Stimulated activated naive CD8-positive, alpha-beta T cell treated with anti-CD3 and anti-CD28 coated beads, Interleukin-15, Interleukin-2, amounts not matched to agents 100 ng/mL and 50 ng/mL, for 24 hours (primary cell): ENCODE results near the gene NAT8.
"Not testable (repeated sequence)": the region's sequence is repeated elsewhere in the genome, so short reads cannot be mapped to it uniquely, and the experiment has no call there.

Experiments used
- H3K27ac Mint-ChIP-seq: one replicate; pipeline ENCODE4 v1.8.0; 2021; ENCODE audit warnings: mild to moderate bottlenecking, mixed read lengths
- H3K27me3 Mint-ChIP-seq: one replicate; pipeline ENCODE4 v1.8.0; 2021; ENCODE audit warnings: mixed read lengths
- H3K36me3 Mint-ChIP-seq: one replicate; pipeline ENCODE4 v1.8.0; 2021; ENCODE audit warnings: low read depth, mixed read lengths
- H3K4me1 Mint-ChIP-seq: one replicate; pipeline ENCODE4 v1.8.0; 2021; ENCODE audit warnings: low read depth, mixed read lengths
- H3K4me3 Mint-ChIP-seq: one replicate; pipeline ENCODE4 v1.8.0; 2021; ENCODE audit warnings: mild to moderate bottlenecking, mixed read lengths
- H3K9me3 Mint-ChIP-seq: one replicate; pipeline ENCODE4 v1.8.0; 2021; ENCODE audit warnings: mixed read lengths

The NAT8 gene

DNA sequence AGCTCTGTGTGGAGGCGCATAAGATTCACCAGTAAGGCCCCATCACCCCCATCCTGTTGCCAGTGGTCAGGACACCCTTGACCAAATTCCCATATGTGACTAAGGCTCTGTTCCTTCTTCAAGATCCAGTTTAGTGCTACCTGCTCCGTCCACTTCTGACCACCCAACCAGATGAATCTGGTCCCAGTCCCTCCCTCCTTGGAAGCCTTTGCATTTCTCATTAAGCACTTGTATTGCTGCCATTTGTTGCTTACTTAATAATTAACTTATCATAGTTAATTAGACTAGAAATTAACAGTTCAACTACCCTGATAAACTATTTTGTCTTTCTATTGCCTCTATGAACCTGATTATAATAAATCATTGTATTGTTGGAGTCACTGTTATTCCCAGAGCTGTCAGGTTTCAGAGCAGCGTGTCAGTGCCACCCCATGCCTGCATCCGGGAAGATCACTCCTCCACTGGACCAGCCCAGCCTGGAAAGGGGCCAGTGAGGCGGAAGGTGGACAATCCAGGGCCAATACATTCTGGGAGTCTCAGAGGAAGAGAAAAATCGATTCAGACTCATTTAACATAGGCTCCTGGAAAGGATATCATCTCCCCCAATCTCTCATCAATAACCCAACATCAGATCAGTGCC, 9.5 kb upstream of the NAT8 start:
- H3K4me1 Mint-ChIP-seq: no peaks in the 10 kb centered on the region
- H3K36me3 Mint-ChIP-seq: no peaks in the 10 kb centered on the region
- H3K27me3 Mint-ChIP-seq: no peaks in the 10 kb centered on the region

DNA sequence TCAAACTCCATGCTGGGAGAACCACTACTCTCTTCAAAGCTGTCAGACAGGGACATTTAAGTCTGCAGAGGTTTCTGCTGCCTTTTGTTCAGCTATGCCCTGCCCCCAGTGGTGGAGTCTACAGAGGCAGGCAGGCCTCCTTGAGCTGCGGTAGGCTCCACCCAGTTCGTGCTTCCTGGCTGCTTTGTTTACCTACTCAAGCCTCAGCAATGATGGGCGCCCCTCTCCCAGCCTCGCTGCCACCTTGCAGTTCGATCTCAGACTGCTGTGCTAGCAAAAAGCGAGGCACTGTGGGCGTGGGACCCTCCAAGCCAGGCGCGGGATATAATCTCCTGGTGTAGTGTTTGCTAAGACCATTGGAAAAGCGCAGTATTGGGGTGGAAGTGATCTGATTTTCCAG, 5.5 kb upstream of the NAT8 start:
- not testable (repeated sequence) for H3K36me3 Mint-ChIP-seq, H3K4me3 Mint-ChIP-seq, H3K9me3 Mint-ChIP-seq, H3K27ac Mint-ChIP-seq, H3K4me1 Mint-ChIP-seq
- peaks cover 15% of the 10 kb centered on the region for H3K27me3 Mint-ChIP-seq

More for the DNA sequence above, 9.5 kb upstream of the NAT8 start:
- H3K27ac Mint-ChIP-seq: no peak overlapping the region
- no peaks in the 10 kb centered on the region for H3K9me3 Mint-ChIP-seq
- no peak overlapping the region for H3K4me3 Mint-ChIP-seq

DNA sequence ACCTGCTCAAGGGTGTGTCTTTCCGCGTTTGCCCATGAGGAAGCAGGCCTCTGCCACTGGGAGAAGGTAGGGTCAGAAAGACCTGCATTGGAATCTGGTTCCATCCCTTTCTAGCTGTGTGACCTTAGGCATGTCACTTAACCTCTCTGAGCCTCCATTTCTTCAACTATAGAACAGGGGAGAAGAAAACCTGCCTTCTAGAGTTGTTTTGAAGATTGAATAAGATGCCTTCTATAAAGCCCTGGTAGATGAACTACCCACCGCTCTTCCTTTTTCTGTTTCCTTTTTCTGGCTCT, 507 bp downstream of the NAT8 start:
- H3K36me3 Mint-ChIP-seq: no peaks in the 10 kb centered on the region
- no peak overlapping the region for H3K4me3 Mint-ChIP-seq
- peaks cover 19% of the 10 kb centered on the region for H3K27me3 Mint-ChIP-seq
- H3K9me3 Mint-ChIP-seq: peaks cover 12% of the 10 kb centered on the region
- H3K27ac Mint-ChIP-seq: no peak overlapping the region
- no peaks in the 10 kb centered on the region for H3K4me1 Mint-ChIP-seq

DNA sequence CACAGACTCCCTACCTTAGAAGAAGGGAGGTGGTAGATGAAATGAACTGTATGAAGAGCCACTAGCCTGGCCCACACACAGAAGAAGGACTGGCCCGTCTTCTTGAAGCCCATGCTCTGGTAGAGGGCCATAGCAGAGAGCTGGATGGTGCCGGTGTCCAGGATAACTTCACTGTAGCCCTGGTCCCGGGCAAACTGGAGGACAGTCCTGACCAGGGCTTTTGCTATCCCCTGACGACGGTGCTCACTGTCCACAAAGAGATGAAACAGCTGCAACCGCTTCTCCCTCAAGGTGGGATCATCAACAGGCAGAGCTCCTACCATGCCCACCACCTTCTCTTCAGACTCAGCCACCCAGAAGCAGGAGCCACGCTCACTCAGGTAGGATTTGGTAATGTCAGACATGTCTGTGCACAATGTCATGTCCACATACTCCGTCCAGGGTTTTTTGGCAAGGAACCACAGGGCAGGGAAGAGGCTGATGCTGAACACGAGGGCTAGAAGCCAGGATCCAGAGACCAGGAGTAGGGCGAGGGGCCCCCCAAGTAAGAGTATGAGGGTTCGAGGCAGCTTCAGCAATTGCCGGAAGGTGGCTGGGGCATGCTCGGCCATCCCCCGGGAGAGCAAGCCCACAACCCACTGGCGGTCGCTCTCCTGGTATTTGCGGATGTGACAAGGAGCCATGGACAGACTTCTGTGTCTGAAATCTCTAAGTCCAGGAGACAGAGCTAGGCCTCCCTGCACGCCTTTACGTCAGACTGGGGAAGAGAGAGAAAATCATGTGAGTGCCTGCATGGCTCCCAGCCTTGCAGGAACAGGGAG, 1.1 kb downstream of the NAT8 start:
- Mint-ChIP-seq H3K4me1 (no peaks in the 10 kb centered on the region), H3K4me3 (no peak overlapping the region), H3K27me3 (peaks cover 18% of the 10 kb centered on the region), H3K9me3 (peaks cover 12% of the 10 kb centered on the region), H3K36me3 (no peaks in the 10 kb centered on the region), H3K27ac (no peak overlapping the region)

DNA sequence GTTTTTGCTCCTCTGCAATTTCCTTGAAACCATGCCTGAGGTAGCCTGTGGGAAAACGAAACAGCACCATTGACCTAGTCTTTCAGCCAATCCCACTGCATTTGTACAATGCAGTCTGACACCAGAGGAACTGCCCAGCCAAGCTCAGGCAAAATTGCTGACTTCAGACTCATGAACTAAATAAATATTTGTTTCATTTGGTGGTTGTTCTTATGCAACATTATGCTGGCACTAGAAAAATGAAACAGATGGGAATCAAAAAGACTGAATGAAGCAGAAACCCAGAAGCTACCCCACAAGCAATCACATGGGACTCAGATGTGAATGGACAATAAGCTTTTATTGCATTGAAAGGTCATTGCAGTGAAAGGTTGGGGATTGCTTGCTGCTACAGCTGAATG, 1.7 kb downstream of the NAT8 start:
- H3K4me3 Mint-ChIP-seq: no peak overlapping the region
- peaks cover 12% of the 10 kb centered on the region for H3K9me3 Mint-ChIP-seq
- no peaks in the 10 kb centered on the region for H3K36me3 Mint-ChIP-seq
- H3K27ac Mint-ChIP-seq: no peak overlapping the region
- peaks cover 14% of the 10 kb centered on the region for H3K27me3 Mint-ChIP-seq
- no peaks in the 10 kb centered on the region for H3K4me1 Mint-ChIP-seq

DNA sequence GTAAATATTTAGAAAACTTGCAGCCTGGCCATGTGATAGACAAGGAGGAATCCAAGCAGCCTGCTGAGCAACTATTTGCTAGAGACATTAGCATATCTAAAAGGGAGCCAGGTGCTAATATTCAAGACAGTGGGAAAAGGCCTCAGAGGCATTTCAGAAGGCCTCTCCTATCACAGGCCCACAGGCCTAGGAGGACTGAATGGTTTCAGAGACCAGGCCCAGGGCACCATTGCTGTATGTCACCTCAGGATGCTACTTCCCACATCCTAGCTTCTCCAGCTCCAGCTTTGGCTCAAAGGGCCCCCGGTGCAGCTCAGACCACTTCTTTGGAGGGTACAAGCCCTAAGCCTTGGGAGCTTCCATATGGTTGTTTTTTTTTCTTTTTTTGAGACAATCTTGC, 3.8 kb downstream of the NAT8 start:
- peaks cover 12% of the 10 kb centered on the region for H3K9me3 Mint-ChIP-seq
- no peak overlapping the region for H3K27ac Mint-ChIP-seq
- H3K4me1 Mint-ChIP-seq: no peaks in the 10 kb centered on the region

DNA sequence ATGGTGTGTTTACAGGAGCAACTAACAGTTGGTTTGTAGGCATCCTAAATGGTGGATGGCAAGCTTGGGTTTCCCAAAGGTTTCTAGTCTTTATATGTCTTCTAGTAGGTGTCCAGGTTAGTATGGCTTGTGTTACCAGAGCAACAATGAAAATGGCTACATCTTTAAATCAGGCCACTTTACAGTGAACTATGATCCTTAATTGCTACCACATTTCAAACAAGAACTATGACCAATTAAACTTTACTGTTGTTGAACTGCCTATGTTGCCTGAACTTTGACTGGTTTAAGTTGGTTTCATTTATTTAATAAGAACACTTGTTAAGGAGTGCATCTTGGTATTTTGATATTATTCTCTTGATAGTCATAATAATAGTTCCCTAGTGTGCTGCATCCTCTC, 5.2 kb downstream of the NAT8 start:
- peaks cover 12% of the 10 kb centered on the region for H3K9me3 Mint-ChIP-seq
- not testable (repeated sequence) for H3K4me1 Mint-ChIP-seq, H3K4me3 Mint-ChIP-seq, H3K27me3 Mint-ChIP-seq, H3K27ac Mint-ChIP-seq, H3K36me3 Mint-ChIP-seq

More for the DNA sequence above, 3.8 kb downstream of the NAT8 start:
- Mint-ChIP-seq H3K27me3 (peaks cover 6% of the 10 kb centered on the region), H3K4me3 (no peak overlapping the region), H3K36me3 (no peaks in the 10 kb centered on the region)

DNA sequence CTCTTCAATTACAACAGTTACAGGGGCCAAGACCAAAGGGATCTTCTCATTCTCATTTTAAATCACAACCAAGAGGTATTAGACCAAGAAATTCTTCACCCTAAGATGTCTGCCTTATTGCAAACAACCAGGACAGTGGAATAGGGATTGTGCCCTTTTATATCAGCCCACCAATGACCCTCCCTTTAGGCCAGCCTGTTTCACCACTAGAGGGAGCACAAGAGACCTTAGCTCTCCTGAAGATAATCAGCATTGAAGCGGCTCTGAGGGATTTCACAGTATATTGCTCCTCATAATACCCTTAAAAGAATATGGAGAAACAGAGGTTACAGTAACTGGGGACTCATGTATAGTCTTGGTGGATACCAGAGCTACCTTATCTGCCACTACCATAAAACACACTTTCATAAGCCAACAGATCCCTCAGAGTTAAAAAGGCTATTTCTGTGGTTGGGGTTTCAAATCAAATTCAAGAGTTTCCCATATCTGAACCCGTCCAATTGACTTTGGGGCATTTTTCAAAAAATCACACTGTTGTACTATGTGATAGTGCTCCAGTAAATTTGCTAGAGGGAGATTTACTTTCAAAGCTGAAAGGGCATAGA, 11.5 kb downstream of the NAT8 start:
- not testable (repeated sequence) for H3K27ac Mint-ChIP-seq, H3K36me3 Mint-ChIP-seq, H3K4me1 Mint-ChIP-seq, H3K4me3 Mint-ChIP-seq, H3K9me3 Mint-ChIP-seq
- H3K27me3 Mint-ChIP-seq: peaks cover 16% of the 10 kb centered on the region

DNA sequence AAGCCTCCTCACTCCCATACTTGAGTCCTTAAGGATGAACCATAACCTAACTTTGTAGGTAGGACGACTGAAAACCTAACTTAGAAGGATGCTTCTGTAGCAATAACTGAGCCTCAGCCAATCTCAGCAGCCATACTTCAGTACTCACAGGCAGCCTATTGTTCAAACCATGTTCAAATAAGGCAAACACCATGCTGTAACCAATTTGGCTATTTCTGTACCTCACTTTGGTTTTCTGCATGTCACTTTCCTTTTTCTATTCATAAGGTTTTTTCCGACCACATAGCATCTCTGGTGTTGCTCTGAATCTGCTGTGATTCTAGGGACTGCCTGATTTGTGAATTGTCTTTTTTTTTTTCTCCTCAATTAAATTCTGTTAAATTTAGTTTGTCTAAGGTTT, 13.7 kb downstream of the NAT8 start:
- not testable (repeated sequence) for H3K9me3 Mint-ChIP-seq, H3K27ac Mint-ChIP-seq, H3K4me3 Mint-ChIP-seq, H3K36me3 Mint-ChIP-seq, H3K4me1 Mint-ChIP-seq
- peaks cover 16% of the 10 kb centered on the region for H3K27me3 Mint-ChIP-seq

DNA sequence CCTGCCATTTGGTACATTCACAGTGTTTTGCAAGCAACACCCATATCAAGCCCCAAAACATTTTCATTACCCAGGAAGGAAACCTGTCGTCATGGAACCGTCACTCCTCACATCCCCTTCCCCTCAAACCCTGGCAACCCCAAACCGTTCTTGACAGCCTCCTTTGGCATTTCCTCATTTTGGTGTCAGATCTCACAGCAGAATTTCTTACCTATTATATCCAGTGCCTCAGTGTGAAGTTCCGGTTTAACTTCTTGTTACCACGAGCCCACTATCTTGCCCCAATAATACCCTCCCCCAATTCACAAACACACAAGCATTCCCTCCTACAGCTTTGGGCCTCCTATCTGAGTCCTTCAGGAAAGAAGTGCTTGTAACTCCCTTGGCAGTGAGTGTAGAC, 16.0 kb downstream of the NAT8 start:
- not testable (repeated sequence) for H3K36me3 Mint-ChIP-seq, H3K4me1 Mint-ChIP-seq, H3K9me3 Mint-ChIP-seq, H3K4me3 Mint-ChIP-seq, H3K27me3 Mint-ChIP-seq, H3K27ac Mint-ChIP-seq

DNA sequence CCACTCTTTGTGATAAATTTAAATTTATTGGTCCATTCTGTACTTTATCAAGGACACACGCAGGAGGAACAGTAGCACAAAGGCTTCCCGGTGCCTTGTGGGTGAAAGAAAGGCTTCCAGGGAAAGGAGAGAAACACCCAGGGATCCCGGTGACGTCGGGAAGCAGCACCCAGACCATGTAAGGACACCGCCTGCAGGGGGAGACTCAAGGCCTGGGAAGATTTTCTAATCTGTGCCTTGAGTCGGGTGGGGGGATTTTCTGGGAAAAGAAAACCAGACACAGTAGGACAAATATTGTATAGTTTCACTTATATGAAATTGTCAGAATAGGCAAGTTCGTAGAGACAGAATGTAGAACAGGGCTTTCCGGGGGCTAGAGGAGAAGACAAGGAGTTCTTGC, 17.6 kb downstream of the NAT8 start:
- H3K4me3 Mint-ChIP-seq, H3K4me1 Mint-ChIP-seq, H3K36me3 Mint-ChIP-seq, H3K9me3 Mint-ChIP-seq, H3K27ac Mint-ChIP-seq, H3K27me3 Mint-ChIP-seq: not testable (repeated sequence)

DNA sequence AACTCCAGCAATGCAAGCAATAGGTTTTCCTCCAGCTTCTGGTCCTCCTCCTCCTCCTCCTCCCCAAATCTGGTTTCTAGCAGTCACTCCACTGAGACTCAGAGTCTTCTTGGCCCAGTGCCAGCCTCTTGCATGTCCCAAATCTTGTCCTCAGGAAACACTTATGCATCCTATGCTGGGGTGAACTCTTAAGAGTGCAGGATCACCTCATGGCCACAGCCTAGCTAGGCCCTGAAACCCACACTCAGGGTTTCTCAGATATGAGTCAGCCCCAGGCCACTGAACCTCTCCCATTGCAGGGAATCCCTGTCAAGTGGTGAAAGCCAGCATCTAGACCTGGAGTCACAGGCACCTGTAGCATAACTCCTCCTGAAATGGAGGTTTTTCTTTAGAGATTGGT, 18.2 kb downstream of the NAT8 start:
- H3K36me3 Mint-ChIP-seq, H3K27me3 Mint-ChIP-seq, H3K9me3 Mint-ChIP-seq, H3K27ac Mint-ChIP-seq, H3K4me3 Mint-ChIP-seq, H3K4me1 Mint-ChIP-seq: not testable (repeated sequence)

DNA sequence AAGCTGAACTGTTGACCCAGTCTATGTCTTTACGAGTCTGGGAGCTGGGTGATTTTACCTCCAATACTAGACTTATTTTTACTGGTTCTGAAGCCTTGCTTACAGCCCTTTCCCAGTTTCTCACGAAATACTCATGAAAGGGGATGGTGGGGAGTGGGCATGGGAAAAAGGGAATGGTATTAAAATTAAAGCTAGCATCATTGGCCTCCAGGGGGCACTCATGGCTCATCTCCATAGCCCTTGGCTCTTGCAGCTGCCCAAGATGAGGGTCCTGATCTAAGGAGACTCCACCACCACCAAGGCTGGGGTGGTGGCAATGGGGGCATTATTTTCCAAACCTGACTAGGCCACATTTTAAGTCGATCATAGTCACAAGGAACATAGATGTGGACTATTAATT, 22.3 kb downstream of the NAT8 start:
- not testable (repeated sequence) for H3K4me1 Mint-ChIP-seq, H3K27ac Mint-ChIP-seq, H3K9me3 Mint-ChIP-seq, H3K36me3 Mint-ChIP-seq, H3K27me3 Mint-ChIP-seq, H3K4me3 Mint-ChIP-seq

DNA sequence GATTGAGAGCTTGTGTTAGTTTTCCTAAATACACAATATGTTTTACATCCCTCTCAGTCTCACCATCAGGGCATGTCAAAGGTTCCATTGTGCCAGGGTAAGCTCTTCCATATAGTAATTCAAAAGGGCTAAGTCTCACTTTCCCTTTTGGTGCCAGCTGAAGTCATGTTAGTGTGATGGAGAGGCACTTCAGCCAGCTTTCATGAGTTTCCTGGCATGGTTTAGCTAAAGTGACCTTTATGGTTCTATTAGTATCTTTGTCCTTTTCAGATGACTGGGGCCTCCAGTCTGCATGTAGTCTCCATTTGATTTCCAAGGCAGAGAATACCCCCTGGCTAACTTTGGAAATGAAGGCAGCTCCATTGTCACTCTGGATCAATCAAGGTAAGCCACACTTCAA, 27.2 kb downstream of the NAT8 start:
- Mint-ChIP-seq H3K36me3 (no peaks in the 10 kb centered on the region), H3K27me3 (no peaks in the 10 kb centered on the region), H3K4me1 (peaks cover 21% of the 10 kb centered on the region), H3K9me3 (no peaks in the 10 kb centered on the region), H3K27ac (no peak overlapping the region), H3K4me3 (no peak overlapping the region)

DNA sequence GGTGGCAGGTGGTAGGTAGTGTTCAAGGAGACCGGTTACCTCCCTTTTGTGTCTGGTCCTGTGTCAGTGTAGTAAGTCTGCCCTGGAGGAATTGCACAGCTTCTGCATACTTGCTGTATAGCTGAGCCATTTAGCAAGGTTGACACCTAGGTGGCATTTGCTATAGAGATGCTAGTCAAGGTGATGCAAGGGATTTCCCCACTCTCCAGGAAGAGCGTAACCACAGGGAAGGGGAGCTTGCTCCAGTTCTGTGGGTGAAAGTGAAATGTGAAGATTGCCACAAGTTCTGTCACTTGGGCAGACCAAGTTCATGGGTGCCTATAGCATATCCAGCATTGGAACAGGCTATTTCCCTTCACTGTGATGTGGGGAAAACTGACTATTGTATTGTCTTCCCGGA, 28.1 kb downstream of the NAT8 start:
- H3K4me3 Mint-ChIP-seq: no peak overlapping the region
- no peaks in the 10 kb centered on the region for H3K27me3 Mint-ChIP-seq
- H3K36me3 Mint-ChIP-seq: no peaks in the 10 kb centered on the region
- peaks cover 23% of the 10 kb centered on the region for H3K4me1 Mint-ChIP-seq
- no peaks in the 10 kb centered on the region for H3K9me3 Mint-ChIP-seq
- no peak overlapping the region for H3K27ac Mint-ChIP-seq

DNA sequence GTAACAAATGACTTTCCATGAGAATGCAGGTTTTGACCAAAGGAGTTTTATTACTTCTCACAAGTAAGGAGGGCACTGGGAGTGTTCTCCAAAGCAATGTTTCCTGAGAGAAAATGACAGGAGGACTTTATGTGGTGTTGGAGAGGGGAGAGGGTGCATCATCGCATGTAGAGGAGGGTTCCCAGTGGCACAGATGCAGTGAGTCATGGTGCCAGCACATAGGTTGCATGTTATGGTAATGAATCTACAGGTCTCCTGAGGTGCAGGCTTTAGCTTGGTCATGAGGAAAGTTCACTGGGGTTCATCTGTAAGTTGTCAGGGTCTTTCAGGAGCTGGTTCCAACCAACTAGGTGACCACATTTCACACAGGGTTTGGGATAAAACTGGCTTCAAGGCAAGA, 30.4 kb downstream of the NAT8 start:
- Mint-ChIP-seq H3K4me3 (no peak overlapping the region), H3K36me3 (peaks cover 9% of the 10 kb centered on the region), H3K4me1 (peaks cover 23% of the 10 kb centered on the region), H3K9me3 (no peaks in the 10 kb centered on the region), H3K27ac (no peak overlapping the region), H3K27me3 (no peaks in the 10 kb centered on the region)
